A549 treated with AZD9567 at 1 μM for 4 hours (cell line): ENCODE data around the gene GSPT2. TPM values are rescaled to one million over a fixed set of nuclear protein-coding genes. Genes with fewer than 3 reads are reported as not detected.

Source experiments
- total RNA-seq: library from RNA; stranded (reverse); fragments of 200-300 nt; extraction: Qiagen RNA extraction; gene quantifications from 5 replicates; pipeline ENCODE4 v1.2.3, GENCODE V29; 2022; ENCODE audit not compliant: insufficient read depth

Gene GSPT2
- total RNA-seq: 8.4 to 10.5 TPM (median 9.0 TPM) in 5 replicates

GRCh38 chrX:51743179-51743957 is at the start of gene GSPT2:
GSPT2 (plus strand) TSS chrX:51743442; CDS start chrX:51743627, 185 bp downstream.

GRCh38 chrX:51710277-51711164 is 32.7 kb upstream of the GSPT2 start, which contains the start of gene CENPVL1:
CENPVL1 (plus strand) TSS chrX:51710512; CDS start chrX:51710512, 0 bp downstream.

Other genes with a start within 250 kb of the GSPT2 start
- 3.1 to 4.4 TPM (median 3.3 TPM) in 5 replicates for gene NUDT11, start 246.8 kb upstream of the GSPT2 start, total RNA-seq
- 0.09 to 0.28 TPM (median 0.16 TPM) in 4 of 5 replicates, not detected in the other for gene CENPVL3, start 124.5 kb upstream of the GSPT2 start, total RNA-seq
- not detected in 5 replicates for gene CENPVL2, start 60.6 kb upstream of the GSPT2 start, total RNA-seq
- not detected in 5 replicates for gene CENPVL1, start 32.9 kb upstream of the GSPT2 start, total RNA-seq
- 69.7 to 107 TPM (median 78.9 TPM) in 5 replicates for gene MAGED1, start 150.2 kb downstream of the GSPT2 start, total RNA-seq